Vagina (tissue), 2 donors: Measurements from ENCODE around the gene LHX2.

ENCODE experiments used
- POLR2A ChIP-seq, 2 donors: fragments of 450-650 bp; IDR thresholded peaks; one replicate each; pipeline ENCODE4 v1.6.1; 2017; ENCODE audit warnings: antibody characterized with exemption in 2 of 2, mild to moderate bottlenecking in 2 of 2, moderate library complexity in 2 of 2
- TF ChIP-seq, protein P1 (sequence below), 3 experiments: fragments of 450-650 bp in 2 of 3; fragments of 200-600 bp in 1 of 3; sonication (generic) in 1 of 3; IDR thresholded peaks; one replicate each; pipeline ENCODE4 v1.5.1; 2017 to 2019; ENCODE audit warnings: antibody characterized with exemption in 3 of 3, mild to moderate bottlenecking in 2 of 3, moderate library complexity in 2 of 3

- TF ChIP-seq, protein P1, sequence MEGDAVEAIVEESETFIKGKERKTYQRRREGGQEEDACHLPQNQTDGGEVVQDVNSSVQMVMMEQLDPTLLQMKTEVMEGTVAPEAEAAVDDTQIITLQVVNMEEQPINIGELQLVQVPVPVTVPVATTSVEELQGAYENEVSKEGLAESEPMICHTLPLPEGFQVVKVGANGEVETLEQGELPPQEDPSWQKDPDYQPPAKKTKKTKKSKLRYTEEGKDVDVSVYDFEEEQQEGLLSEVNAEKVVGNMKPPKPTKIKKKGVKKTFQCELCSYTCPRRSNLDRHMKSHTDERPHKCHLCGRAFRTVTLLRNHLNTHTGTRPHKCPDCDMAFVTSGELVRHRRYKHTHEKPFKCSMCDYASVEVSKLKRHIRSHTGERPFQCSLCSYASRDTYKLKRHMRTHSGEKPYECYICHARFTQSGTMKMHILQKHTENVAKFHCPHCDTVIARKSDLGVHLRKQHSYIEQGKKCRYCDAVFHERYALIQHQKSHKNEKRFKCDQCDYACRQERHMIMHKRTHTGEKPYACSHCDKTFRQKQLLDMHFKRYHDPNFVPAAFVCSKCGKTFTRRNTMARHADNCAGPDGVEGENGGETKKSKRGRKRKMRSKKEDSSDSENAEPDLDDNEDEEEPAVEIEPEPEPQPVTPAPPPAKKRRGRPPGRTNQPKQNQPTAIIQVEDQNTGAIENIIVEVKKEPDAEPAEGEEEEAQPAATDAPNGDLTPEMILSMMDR (IDR thresholded peaks at IDR 0.05): no peak
- no peak for TF ChIP-seq POLR2A (IDR thresholded peaks at IDR 0.05)
Observed at GRCh38 chr9:124020520-124021384, 9.2 kb downstream of the LHX2 start.
